BE2C (cell line): ENCODE measurements around the gene GALNT9.

Experiments used
- DNase-seq: peaks from one replicate; pipeline ENCODE4 v3.0.0-alpha.2; 2020
- H3K27me3 ChIP-seq: fragments of 250-450 bp; sonication (Bioruptor Pico); 2 replicates; pipeline ENCODE4 v1.5.1; 2020; ENCODE audit warnings: mild to moderate bottlenecking
- H3K36me3 ChIP-seq: fragments of 250-450 bp; sonication (Bioruptor Pico); 2 replicates; pipeline ENCODE4 v1.5.1; 2020; ENCODE audit warnings: mild to moderate bottlenecking
- H3K4me1 ChIP-seq: fragments of 250-450 bp; sonication (Bioruptor Pico); 2 replicates; pipeline ENCODE4 v1.5.1; 2020
- H3K4me3 ChIP-seq: 2 replicates; pipeline ENCODE4 v1.5.1; 2011; ENCODE audit warnings: low read depth, low read length
- H3K9me3 ChIP-seq: fragments of 250-450 bp; sonication (Bioruptor Pico); 2 replicates; pipeline ENCODE4 v1.5.1; 2020
- CTCF ChIP-seq: IDR thresholded peaks from 2 replicates; pipeline ENCODE4 v1.5.1; 2012; ENCODE audit warnings: mild to moderate bottlenecking, low read depth, low read length

The GALNT9 gene

GRCh38 chr12:132321321-132322118, 7.9 kb downstream of the GALNT9 start:
- Histone ChIP-seq H3K4me1 (no peaks in the 10 kb centered on the region), H3K27me3 (peaks cover 87% of the 10 kb centered on the region), H3K9me3 (no peaks in the 10 kb centered on the region), H3K36me3 (no peaks in the 10 kb centered on the region), H3K4me3 (no peak overlapping the region)
- no peak for TF ChIP-seq CTCF
- DNase-seq, result no peak

GRCh38 chr12:132320767-132321211, 8.6 kb downstream of the GALNT9 start:
- H3K9me3 ChIP-seq, result no peaks in the 10 kb centered on the region
- no peaks in the 10 kb centered on the region for H3K4me1 ChIP-seq
- no peaks in the 10 kb centered on the region for H3K36me3 ChIP-seq
- no peak for TF ChIP-seq CTCF
- H3K27me3 ChIP-seq, result peaks cover 87% of the 10 kb centered on the region
- H3K4me3 ChIP-seq, result no peak overlapping the region
- DNase-seq, result no peak

GRCh38 chr12:132319991-132320570, 9.3 kb downstream of the GALNT9 start:
- no peak for DNase-seq
- no peaks in the 10 kb centered on the region for H3K4me1 ChIP-seq

GRCh38 chr12:132319359-132319950, 9.9 kb downstream of the GALNT9 start:
- Histone ChIP-seq H3K4me3 (no peak overlapping the region), H3K27me3 (peaks cover 84% of the 10 kb centered on the region), H3K9me3 (no peaks in the 10 kb centered on the region), H3K36me3 (no peaks in the 10 kb centered on the region), H3K4me1 (no peaks in the 10 kb centered on the region)
- DNase-seq, result no peak
- TF ChIP-seq CTCF, result no peak

More at GRCh38 chr12:132319991-132320570, 9.3 kb downstream of the GALNT9 start:
- H3K27me3 ChIP-seq, result peaks cover 85% of the 10 kb centered on the region
- TF ChIP-seq CTCF, result no peak
- no peaks in the 10 kb centered on the region for H3K36me3 ChIP-seq
- H3K4me3 ChIP-seq, result no peak overlapping the region
- H3K9me3 ChIP-seq, result no peaks in the 10 kb centered on the region

- peaks cover 78% of the 10 kb centered on the region for H3K27me3 ChIP-seq
- no peak for TF ChIP-seq CTCF
- no peaks in the 10 kb centered on the region for H3K9me3 ChIP-seq
- no peaks in the 10 kb centered on the region for H3K4me1 ChIP-seq
- H3K36me3 ChIP-seq, result no peaks in the 10 kb centered on the region
- no peak overlapping the region for H3K4me3 ChIP-seq
- DNase-seq, result no peak
These were observed 10.8 kb downstream of the GALNT9 start for GRCh38 chr12:132318618-132319033.

GRCh38 chr12:132318135-132318534, 11.3 kb downstream of the GALNT9 start:
- Histone ChIP-seq H3K4me1 (no peaks in the 10 kb centered on the region), H3K36me3 (no peaks in the 10 kb centered on the region), H3K4me3 (no peak overlapping the region), H3K27me3 (peaks cover 73% of the 10 kb centered on the region), H3K9me3 (no peaks in the 10 kb centered on the region)
- no peak for TF ChIP-seq CTCF
- no peak for DNase-seq
